Measurements from ENCODE around the gene HBEGF. TPM values are rescaled to one million over a fixed set of nuclear protein-coding genes. Genes with fewer than 3 reads are reported as not detected.

Gene HBEGF, protein sequence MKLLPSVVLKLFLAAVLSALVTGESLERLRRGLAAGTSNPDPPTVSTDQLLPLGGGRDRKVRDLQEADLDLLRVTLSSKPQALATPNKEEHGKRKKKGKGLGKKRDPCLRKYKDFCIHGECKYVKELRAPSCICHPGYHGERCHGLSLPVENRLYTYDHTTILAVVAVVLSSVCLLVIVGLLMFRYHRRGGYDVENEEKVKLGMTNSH
- total RNA-seq, result 2.2 and 2.4 TPM in 2 replicates
- long read RNA-seq, partial matches to known transcripts, result 0 of 2 reads
- long read RNA-seq, other reads (novel, unspliced or antisense), result 0 of 2 reads

DNA sequence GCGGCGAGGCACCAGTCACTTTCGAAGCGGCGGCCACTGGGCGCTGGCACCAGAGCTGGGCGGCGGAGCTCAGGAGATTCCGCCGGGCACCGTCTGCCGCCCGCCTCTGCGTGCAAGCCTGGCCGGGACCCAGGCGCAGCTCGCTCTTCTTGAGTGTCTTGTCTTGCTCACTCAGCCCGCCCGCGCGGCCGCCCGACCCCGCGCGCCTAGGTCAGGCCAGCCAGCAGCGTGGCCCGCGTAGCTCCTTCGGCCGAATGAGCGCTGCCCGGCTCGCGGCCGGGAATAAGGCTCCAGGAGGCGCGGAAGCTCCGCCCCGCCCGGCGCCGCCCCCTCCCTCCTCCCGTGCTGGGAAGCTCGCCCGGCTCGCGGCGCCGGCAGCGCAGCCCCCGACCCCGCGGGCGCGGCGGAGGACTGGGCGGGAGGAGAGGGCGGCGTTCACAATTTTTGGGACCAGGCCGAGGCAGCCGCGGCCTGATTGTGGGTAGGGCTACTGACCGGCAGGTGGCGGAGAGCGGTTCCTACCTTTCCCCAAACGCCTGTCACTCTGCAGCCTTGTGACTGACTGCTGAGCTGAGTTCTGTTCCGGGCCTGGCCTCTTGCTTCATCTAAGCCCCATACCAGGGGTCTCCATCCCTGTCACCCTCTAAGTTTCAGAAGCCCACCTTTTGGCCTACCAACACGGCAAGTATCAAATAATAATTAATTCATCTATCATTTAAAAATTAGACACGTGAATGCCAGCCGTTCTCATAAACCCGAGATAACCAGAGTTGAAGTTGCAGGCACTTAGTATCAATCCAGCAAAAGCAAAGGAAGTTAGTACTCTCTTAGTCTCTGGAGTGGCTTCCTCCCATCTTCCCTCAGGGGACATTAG lies at the start of gene HBEGF:
Gene HBEGF (minus strand): TSS at position 256 of the 874 bp plus-strand sequence. CDS start 275 bp downstream, outside the sequence.
- peak within 1 kb of the TSS; percentile 86 for H3K4me3 Mint-ChIP-seq
- no peaks in the 10 kb centered on the region for H3K9me3 Mint-ChIP-seq
- peaks cover 18% of the 10 kb centered on the region for H3K4me1 Mint-ChIP-seq
- H3K36me3 Mint-ChIP-seq (ENCODE audit: low read depth), result no peaks in the 10 kb centered on the region
- H3K27me3 Mint-ChIP-seq (ENCODE audit: low read depth), result peaks cover 28% of the 10 kb centered on the region
- TF ChIP-seq, protein P1, sequence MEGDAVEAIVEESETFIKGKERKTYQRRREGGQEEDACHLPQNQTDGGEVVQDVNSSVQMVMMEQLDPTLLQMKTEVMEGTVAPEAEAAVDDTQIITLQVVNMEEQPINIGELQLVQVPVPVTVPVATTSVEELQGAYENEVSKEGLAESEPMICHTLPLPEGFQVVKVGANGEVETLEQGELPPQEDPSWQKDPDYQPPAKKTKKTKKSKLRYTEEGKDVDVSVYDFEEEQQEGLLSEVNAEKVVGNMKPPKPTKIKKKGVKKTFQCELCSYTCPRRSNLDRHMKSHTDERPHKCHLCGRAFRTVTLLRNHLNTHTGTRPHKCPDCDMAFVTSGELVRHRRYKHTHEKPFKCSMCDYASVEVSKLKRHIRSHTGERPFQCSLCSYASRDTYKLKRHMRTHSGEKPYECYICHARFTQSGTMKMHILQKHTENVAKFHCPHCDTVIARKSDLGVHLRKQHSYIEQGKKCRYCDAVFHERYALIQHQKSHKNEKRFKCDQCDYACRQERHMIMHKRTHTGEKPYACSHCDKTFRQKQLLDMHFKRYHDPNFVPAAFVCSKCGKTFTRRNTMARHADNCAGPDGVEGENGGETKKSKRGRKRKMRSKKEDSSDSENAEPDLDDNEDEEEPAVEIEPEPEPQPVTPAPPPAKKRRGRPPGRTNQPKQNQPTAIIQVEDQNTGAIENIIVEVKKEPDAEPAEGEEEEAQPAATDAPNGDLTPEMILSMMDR (conservative IDR thresholded peaks at IDR 0.05), result peak; percentile 69
- peak; percentile 66 for DNase-seq (ENCODE audit: low read depth, low spot score)
- H3K27ac Mint-ChIP-seq (ENCODE audit: unreplicated experiment), result no peak within 1 kb of the TSS

DNA sequence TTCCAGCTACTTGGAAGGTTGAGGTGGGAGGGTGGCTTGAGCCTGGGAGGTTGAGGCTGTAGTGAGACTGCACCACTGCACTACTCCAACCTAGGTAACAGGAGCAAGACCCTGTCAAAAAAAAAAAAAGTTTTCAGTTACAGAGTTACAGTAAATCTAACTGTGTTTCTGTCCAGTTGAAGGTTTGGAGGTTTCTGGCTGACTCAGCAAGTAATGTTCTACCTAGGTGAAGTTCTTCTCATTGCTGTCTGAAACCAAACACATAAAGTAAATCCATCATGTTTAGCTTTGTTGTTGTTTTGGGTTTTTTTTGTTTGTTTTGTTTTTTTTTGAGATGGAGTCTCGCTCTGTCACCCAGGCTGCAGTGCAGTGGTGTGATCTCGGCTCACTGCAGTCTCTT lies 47.3 kb upstream of the HBEGF start:
- H3K27me3 Mint-ChIP-seq (ENCODE audit: low read depth), result no peaks in the 10 kb centered on the region
- H3K36me3 Mint-ChIP-seq (ENCODE audit: low read depth), result peaks cover 2% of the 10 kb centered on the region
- TF ChIP-seq, protein P1 (conservative IDR thresholded peaks at IDR 0.05), result no peak
- H3K4me1 Mint-ChIP-seq, result no peaks in the 10 kb centered on the region
- H3K9me3 Mint-ChIP-seq, result no peaks in the 10 kb centered on the region
- H3K4me3 Mint-ChIP-seq, result no peak overlapping the region
- no peak overlapping the region for H3K27ac Mint-ChIP-seq (ENCODE audit: unreplicated experiment)
- no peak for DNase-seq (ENCODE audit: low read depth, low spot score)

DNA sequence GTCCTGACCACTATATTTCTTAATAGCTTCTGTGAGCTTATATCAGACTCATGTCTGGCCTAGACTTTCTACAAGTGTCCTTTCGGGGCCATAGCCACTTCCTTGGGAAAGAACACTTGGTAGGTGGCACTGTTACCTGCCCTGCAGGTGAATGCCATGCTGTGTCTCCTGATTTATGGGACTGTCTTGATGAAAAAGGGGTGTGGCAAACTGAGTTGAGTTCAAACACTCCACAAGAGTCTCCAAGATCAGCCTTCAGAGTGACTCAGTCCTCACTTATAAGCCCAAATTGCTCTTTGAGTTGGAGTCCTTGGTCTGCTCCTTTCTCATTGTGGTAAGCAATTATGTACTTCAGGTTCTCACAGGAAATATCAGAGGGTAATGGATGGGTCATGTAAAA lies 45.3 kb upstream of the HBEGF start:
- H3K27me3 Mint-ChIP-seq (ENCODE audit: low read depth), result no peaks in the 10 kb centered on the region
- H3K27ac Mint-ChIP-seq (ENCODE audit: unreplicated experiment), result no peak overlapping the region
- no peaks in the 10 kb centered on the region for H3K9me3 Mint-ChIP-seq
- TF ChIP-seq, protein P1 (conservative IDR thresholded peaks at IDR 0.05), result no peak
- H3K4me3 Mint-ChIP-seq, result no peak overlapping the region
- H3K4me1 Mint-ChIP-seq, result no peaks in the 10 kb centered on the region
- peaks cover 2% of the 10 kb centered on the region for H3K36me3 Mint-ChIP-seq (ENCODE audit: low read depth)
- DNase-seq (ENCODE audit: low read depth, low spot score), result no peak

DNA sequence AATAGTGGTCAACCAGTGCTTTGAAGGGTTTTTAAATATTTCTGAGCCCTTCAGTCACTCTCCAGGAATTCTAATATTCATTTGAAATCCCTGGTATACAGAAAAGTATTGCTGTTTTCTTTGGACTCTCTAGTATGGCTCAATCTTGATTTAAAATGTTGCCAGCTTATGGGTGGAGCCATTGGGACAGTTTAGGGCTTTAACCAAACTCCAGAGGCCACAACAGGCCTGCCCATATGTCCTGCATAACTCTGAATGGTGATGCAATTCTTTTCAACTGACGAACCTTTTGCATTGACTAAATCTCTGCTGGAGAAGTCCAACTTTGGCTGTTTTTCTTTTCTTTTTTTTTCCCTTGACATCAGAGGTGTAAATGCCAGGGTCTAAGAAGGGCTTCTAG lies 44.9 kb upstream of the HBEGF start:
- Mint-ChIP-seq H3K4me1 (no peaks in the 10 kb centered on the region), H3K36me3 (ENCODE audit: low read depth) (peaks cover 2% of the 10 kb centered on the region), H3K9me3 (no peaks in the 10 kb centered on the region), H3K27me3 (ENCODE audit: low read depth) (no peaks in the 10 kb centered on the region), H3K27ac (ENCODE audit: unreplicated experiment) (no peak overlapping the region), H3K4me3 (no peak overlapping the region)
- no peak for DNase-seq (ENCODE audit: low read depth, low spot score)
- TF ChIP-seq, protein P1 (conservative IDR thresholded peaks at IDR 0.05), result no peak

DNA sequence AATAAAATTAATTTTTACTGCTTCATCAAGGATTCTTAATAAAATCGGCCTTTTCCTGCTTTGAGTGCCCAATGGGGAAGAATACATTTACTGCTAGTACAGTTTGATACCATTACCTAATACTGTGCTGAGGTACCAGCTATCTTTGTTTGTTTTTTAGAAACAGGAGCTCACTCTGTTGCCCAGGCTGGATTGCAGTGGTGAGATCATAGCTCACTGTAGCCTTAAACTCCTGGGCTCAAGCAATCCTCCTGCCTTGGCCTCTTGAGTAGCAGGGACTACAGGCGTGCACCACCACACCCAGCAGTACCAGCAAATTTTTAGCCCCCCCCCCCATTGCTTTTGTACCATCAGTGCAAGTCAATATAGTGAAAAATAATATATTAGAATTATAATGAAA lies 41.6 kb upstream of the HBEGF start:
- no peak for DNase-seq (ENCODE audit: low read depth, low spot score)
- Mint-ChIP-seq H3K27me3 (ENCODE audit: low read depth) (no peaks in the 10 kb centered on the region), H3K4me1 (peaks cover 5% of the 10 kb centered on the region), H3K4me3 (no peak overlapping the region), H3K27ac (ENCODE audit: unreplicated experiment) (no peak overlapping the region), H3K36me3 (ENCODE audit: low read depth) (peaks cover 2% of the 10 kb centered on the region), H3K9me3 (no peaks in the 10 kb centered on the region)
- TF ChIP-seq, protein P1 (conservative IDR thresholded peaks at IDR 0.05), result no peak

Measured in neural crest cell (in vitro differentiated cells).